Skin epidermis (tissue), 12 donors: Measurements from ENCODE around the gene ARHGAP6.
"Not testable (repeated sequence)": the region's sequence is repeated elsewhere in the genome, so short reads cannot be mapped to it uniquely, and the experiment has no call there.

Experiments
- H3K27ac ChIP-seq, 21 experiments: fragments of 200-600 bp; sonication (generic) in 11 of 21; one replicate each; pipeline ENCODE4 v1.5.0; 2020; ENCODE audit warnings: mild to moderate bottlenecking in 3 of 21, inconsistent platforms in 2 of 21, moderate library complexity in 2 of 21
- H3K4me3 ChIP-seq, 7 experiments: fragments of 200-600 bp; sonication (generic) in 2 of 7; one replicate each; pipeline ENCODE4 v1.5.0; 2020; ENCODE audit warnings: inconsistent platforms in 2 of 7, mild to moderate bottlenecking in 2 of 7, moderate library complexity in 1 of 7

Gene ARHGAP6

DNA sequence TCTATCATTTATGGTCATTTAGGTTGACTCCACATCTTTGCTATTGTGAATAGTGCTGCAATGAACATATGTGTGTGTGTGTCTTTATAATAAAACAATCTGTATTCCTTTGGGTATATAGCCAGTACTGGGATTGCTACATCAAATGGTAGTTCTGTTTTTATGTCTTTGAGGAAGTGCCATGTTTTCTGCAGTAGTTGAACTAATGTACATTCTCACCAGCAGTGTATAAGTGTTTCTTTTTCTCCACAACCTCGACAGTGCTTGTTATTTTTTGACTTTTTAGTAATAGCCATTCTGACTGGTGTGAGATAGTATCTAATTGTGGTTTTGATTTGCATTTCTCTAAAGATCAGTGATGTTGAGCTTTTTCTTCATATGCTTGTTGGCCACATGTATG is 80.5 kb downstream of the ARHGAP6 start:
- Histone ChIP-seq H3K27ac (no peak overlapping the region), H3K4me3 (no peak overlapping the region)

DNA sequence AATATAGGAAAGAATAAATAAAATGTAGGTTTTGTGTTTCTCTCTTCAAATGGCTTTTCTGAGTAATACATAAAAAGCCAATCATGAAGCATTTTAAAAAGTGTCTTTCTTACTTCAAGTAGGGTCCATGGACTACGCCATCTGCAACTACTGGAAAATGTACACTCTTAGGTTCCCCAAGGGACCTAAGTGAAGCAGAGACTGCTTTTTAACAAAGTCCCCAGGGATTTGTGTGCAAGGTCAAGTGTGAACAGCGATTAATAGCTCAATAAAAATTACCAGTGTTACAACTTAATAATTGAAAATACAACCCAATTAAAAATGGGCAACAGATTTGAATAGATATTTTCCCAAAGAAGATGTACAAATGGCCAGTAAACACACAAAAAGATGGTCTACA is 84.9 kb downstream of the ARHGAP6 start:
- H3K4me3 ChIP-seq = no peak overlapping the region
- no peak overlapping the region for H3K27ac ChIP-seq

DNA sequence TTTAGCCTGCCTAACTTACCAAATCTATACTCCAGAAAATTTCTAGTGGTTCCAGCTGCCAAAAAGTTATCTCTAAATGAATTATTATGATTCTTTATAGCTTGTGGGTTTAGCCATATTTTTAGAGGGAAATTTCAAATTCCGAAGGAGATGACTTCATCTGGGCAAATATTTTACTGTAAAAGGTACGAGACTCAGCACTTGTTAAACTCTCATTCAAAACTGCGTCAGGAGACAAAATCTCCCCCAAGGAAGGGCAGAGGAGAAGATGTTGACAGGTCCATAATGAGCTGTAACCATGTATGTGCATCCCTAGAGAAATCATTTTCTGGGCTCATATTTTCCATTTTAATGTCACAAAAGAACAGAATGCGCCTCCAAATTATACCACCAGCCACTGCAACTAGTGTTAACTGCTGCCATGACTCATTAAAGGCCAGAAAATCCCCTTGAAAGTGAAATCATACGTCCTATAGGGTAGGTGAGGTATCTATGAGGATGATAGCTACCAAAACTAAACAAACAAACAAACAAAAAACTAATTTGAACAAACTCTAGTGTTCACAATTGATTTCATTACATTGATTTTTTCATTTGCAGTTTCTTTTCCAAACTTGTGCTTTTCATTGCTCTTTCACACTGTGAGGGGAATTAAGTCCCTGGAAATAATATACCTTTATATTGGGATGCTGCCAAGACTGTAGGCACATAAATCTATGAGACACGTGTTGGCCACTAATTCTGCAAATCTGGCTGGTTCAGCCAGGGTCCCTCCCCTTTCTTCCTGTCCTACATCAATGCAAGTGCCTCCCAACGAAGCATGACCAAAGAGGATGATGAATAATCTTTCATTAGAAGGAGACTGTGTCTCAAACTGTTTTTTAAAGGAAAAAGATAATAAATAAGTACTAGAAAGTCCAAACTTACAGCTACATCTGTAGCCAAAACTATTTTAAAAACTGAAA is 85.8 kb downstream of the ARHGAP6 start:
- H3K27ac ChIP-seq = no peak overlapping the region
- no peak overlapping the region for H3K4me3 ChIP-seq

DNA sequence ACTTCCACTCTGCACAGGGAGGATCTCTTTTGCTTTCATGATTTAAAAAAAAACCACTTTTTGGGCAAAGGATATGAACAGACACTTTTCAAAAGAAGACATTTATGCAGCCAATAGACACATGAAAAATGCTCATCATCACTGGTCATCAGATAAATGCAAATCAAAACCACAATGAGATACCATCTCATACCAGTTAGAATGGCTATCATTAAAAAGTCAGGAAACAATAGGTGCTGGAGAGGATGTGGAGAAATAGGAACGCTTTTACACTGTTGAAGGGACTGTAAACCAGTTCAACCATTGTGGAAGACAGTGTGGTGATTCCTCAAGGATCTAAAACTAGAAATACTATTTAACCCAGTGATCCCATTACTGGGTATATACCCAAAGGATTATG is 87.4 kb downstream of the ARHGAP6 start:
- H3K4me3 ChIP-seq, H3K27ac ChIP-seq: not testable (repeated sequence)

DNA sequence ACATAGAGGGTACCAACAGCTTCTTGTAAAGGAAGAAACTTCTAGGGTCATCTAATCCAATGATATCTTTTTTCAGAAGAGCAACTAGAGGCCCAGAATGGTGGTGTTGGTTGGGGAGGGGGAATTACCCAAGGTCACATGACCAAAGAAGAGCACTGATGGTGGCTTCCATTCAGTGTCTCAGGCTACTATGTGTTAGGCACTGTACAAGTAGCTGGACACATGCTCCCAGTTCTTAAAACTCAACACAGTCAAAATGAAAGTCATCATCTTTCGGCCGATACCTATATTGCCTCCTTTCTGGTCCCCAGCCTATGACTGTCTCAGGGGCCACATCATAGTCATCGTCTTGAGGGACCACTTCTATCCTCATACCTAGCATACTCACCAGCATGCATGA is 88.1 kb downstream of the ARHGAP6 start:
- Histone ChIP-seq H3K4me3 (no peak overlapping the region), H3K27ac (no peak overlapping the region)

DNA sequence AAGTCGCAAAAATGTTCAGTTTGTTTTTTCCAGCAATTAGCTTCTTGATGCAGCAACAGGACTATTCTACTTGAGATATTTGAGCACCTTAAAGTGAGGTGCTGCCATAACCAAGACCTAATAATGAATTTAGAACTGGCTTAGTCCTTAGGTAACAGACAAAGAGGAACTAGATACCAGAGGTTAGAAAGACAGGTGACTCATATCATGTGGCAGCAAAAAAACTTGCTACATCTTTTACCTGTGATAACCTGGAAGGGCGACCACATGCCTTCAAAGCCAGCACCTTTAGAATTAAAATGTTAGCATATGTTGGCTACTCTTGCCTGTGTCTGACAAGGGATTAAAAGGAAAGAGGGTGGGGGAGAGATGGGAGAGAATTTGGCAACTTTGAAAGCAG is 90.4 kb downstream of the ARHGAP6 start:
- Histone ChIP-seq H3K4me3 (no peak overlapping the region), H3K27ac (no peak overlapping the region)

DNA sequence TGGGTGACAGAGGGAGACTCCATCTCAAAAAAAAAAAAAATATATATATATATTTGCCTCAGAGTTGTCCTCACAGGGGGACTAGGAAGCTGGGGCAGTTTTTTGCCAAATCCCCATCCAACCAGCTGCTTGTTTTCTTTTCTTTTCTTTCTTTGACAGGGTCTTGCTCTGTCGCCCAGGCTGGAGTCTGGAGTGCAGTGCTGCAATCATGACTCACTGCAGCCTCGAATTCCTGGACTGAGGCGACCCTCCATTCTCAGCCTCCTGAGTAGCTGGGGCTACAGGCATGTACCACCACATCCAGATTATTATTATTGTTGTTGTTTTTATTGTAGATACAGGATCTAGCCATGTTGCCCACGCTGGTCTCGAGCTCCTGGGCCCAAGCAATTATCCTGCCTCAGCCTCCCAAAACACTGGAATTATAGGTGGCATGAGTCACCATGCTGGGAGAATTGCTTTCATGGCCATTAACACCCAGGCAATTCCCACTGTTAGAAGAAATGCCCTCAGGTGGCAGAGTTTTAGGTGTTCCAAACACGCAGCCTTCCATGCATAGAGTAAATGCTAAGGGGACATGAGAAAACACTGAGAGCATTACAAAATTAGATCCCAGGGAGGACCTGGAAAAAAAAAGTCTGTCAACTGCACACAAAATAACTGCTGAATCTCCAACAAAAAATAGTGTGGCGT is 98.0 kb downstream of the ARHGAP6 start:
- no peak overlapping the region for H3K4me3 ChIP-seq
- H3K27ac ChIP-seq = no peak overlapping the region

DNA sequence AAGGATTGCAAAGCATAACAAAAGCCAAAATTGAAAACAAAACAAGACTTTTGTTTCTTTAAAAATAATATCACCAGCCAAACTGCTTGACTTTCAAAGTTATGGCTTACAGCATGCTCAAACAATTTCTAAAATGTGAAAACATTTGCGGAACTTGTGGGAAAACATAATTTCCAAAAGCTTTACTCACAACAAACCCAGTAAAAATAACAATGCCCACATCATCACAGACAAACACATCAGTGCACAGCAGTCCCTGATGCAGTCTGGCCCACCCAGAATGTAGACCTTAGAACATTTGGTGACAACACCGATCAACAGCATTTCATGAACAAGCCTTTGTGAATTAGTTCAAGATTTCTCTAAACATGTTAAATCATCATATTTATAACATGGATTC is 98.9 kb downstream of the ARHGAP6 start:
- H3K27ac ChIP-seq = no peak overlapping the region

DNA sequence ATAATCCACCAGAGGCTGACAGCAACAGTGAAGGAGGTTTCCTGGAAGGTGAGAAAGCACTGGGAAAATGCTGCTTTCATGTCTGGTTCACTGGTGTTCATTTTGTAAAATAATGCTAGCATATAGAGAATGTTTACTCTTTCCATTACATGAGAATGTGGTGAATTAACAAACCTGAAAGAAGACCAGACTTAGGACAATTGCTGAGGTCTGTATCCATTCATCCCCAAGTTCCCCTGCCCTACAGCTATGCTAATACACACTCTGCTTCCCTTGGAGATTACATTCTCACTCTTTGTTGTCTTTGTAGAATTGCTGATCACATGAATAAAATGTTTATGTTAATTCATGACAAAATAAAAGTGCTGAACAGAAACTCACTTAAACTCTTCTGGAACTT is 99.5 kb downstream of the ARHGAP6 start:
- Histone ChIP-seq H3K4me3 (no peak overlapping the region), H3K27ac (no peak overlapping the region)

More for the DNA sequence above, 98.9 kb downstream of the ARHGAP6 start:
- H3K4me3 ChIP-seq = no peak overlapping the region

DNA sequence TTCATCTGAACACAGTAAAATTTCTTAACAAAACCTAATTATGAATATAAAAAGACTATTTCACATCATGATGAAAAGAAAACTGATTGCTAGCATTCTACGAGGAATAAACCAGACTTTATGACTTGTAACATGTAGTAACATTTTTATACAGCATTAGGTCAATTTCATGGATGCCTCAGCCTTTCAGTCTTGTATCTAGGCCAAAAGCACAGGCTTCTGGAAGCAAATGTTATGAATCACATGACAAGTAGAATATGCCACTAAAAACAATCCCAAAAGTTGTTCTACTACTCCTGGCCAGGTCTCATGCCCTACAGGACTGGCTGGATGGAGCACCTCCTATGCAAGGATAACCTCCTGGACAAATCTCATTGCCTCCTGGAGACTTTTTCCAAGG is 101.2 kb downstream of the ARHGAP6 start:
- Histone ChIP-seq H3K27ac (no peak overlapping the region), H3K4me3 (no peak overlapping the region)

DNA sequence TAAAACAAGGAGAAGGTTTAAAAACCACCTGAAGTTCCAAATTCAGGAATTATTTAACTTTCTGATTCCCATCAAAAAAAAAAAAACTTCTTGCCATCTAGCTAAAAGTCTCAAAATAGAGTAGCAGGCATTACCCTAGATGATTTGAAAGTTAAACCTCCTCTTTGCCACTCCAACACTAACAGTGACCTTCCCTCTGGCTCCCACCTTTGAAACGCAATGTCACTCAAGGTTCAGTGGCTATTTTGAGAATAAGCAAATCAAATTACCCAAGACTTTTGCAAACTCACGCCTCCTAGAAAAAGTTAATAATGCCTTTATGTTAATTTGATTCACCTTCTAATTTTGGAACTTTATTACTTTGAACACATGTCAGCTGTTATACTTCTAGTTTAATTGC is 103.2 kb downstream of the ARHGAP6 start:
- Histone ChIP-seq H3K4me3 (no peak overlapping the region), H3K27ac (no peak overlapping the region)

DNA sequence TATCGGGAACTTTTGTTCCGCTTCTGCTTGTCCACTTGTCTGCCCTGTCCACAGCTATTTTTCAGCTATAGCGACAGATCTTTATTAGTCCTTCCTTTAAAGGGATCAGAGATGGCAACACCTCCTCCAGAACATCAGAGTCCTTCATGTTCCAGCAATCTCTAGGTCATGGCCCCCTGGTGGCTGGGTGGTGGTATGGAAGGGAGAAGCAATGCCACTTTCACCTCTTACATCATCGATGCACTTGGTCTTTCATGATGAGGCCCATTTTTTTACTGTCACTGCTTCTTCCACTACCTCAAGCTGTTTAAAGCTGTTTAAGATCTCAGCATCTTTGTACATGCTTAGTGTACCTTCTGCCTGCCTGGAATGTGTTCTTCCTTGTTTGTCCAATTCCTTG is 106.7 kb downstream of the ARHGAP6 start:
- no peak overlapping the region for H3K27ac ChIP-seq
- no peak overlapping the region for H3K4me3 ChIP-seq

DNA sequence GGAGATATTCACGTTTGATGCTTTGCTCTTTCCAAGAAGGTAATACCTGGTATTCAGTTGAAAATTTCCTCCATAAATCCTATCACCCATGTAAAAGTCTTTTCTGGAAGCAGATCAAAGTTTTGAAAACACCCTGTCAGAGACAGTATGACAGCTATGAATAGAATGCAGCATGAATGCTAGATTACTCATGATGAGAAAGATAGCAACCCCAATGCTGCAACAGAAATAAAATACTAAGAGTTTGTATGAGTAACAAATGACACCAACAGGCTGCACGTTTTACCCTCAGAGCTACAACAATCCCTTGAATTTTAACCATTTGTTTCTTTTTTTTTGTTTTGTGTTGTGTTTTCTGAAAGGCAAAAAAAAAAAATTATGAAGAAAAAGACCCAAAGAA is 108.6 kb downstream of the ARHGAP6 start:
- Histone ChIP-seq H3K4me3 (no peak overlapping the region), H3K27ac (no peak overlapping the region)

DNA sequence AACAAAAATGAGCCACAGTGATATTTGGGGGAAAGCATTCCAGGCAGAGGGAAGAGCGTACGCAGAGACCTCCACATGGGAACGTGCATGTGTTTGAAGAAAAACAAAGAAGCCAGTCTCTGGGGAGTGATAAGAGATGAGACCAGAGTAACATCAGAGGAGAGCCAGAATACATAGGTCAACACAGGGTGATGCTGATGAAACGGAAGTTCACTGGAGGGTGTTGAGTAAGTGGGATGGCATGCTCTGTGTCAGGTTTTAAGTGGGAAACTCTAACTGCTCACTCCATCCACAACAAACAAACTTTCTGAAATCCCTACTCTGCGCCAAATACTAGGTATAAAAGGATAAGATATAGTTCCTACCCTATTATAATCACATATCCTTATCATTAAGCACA is 110.0 kb downstream of the ARHGAP6 start:
- Histone ChIP-seq H3K27ac (no peak overlapping the region), H3K4me3 (no peak overlapping the region)

DNA sequence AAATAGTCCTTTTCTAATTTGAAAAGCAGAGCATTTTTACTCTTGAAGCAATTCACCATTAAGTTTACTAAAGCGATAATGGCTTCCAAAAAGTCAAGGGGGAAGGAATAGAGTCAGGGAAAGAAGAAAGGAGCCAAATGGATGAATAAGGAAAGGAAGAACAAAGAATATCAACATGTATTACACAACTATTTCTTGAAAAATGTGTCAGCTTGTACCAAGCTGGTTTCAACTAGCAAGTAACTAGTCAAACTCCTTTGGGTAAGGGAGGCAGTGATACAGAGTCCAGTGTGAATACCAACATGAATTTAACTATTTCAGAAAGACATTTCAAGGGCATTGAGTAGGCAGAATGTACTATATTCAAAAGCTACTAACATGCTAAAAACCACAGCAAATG is 112.1 kb downstream of the ARHGAP6 start:
- Histone ChIP-seq H3K27ac (no peak overlapping the region), H3K4me3 (no peak overlapping the region)

DNA sequence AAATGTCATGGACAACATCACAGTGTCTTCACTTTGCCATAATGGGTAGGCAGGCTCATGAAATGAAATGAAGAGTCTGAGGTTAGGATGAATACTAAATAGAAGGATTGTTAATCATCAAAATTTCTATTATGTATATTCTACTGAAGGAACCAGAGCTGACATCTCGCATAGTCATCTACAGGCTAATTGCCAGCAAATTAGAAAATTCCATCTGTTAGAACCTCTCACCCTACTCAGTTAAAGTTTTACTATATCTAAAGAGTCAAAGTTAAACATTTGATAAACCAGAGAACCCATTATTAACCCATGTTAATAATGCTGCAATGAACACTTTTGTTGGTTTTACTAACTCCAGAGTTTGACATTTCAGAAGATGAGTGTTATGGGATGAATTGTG is 114.6 kb downstream of the ARHGAP6 start:
- H3K4me3 ChIP-seq = no peak overlapping the region
- no peak overlapping the region for H3K27ac ChIP-seq

DNA sequence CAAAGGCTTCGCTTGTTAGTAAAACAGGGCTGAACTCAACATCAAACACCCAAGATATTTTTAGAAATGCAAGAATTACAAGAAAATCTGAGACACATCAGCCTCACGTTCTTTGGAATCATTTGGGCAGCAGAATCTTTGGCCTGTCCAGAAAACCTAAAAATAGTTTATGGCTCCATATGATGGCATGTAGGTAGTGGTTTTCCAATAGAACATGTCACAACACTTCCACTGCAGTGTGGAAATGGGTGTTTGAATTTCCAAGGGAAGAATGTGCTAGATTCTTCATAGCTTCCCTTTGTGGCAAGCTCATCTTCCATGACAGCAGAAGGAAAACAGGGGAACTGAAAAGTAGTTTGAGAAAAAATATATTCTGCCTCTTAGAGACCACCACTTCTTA is 118.8 kb downstream of the ARHGAP6 start:
- Histone ChIP-seq H3K27ac (no peak overlapping the region), H3K4me3 (no peak overlapping the region)

DNA sequence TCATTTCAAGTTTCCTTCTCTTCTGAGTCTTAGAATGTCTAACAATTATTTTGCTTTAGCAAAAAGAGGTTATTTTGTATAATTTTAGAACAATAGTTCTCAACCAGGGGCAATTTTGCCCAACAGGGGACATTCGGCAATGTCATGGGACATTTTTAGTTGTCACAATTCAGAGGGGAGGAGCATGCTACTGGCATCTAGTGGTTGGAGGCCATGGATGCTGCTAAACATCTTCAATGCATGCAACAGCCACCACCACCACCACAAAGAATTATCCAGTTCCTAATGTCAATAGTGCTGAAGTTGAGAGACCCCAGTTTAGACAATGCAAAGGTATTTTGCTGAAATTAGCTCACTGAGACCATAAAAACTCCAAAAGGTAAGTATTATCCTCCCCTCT is 122.5 kb downstream of the ARHGAP6 start:
- H3K4me3 ChIP-seq = no peak overlapping the region
- no peak overlapping the region for H3K27ac ChIP-seq

DNA sequence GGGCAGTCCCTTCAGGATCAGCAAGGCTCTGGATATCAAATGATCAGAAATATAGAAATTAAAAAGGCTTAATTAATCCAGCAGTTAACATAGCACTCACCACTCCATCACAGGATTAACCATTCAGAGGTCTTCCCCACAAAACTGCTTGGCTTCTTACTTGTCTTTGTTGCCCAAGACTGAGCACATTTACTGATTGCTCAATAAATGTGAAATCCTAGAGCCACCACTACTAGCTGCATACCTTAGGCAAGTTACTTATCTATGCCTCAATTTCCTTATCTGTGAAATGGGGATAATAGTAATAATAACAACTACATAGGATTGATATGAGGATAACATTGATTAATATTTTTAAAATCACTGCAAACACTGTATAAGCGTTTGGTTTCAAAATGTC is 124.2 kb downstream of the ARHGAP6 start:
- Histone ChIP-seq H3K4me3 (no peak overlapping the region), H3K27ac (no peak overlapping the region)

DNA sequence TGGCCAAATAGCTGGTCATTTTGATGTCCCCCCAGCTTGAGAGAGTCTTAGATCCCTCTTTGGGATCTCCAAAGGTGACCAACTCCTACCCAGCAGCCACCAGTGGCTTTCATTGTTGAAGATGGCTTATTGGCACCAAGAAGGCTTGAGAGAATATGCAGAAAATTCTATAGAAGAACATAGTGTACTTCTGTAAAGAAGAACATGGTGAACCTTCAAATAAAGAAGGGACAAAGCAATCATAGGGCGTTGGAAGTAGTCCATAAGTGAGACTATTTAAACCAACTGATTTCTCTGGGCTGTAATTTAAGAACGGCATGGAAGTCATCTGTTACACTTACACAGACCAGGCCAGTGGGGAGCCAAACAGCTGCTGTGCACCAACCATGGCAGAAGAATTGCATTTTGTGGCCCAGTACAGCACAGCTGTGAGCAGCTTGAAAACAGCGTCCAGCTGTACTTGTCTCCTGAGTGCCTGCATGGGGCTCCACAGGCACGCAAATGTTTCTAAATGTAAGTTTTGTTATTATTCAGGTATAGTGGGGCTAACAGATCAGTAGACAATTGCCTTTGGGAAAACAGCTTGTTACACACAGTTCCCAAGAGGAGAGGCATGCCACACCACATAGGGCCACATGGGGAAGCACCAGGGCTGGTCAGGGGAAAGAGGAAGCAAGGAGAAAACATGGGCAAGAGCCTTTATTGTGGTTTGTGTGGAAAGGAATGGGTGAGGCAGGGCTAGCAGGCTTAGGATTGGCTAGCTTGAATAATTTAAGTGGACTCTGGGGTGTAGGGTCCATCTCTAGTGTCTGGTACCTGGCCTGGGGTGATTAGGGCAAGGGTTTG is 125.0 kb downstream of the ARHGAP6 start:
- no peak overlapping the region for H3K27ac ChIP-seq
- no peak overlapping the region for H3K4me3 ChIP-seq
